Neural cell (in vitro differentiated cells): ENCODE data around the gene SLC22A23. TPM values are rescaled to one million over a fixed set of nuclear protein-coding genes. Genes with fewer than 3 reads are reported as not detected.

ENCODE experiments used
- H2AFZ ChIP-seq: fragments of 200-600, 300-800 bp; sonication (generic), shearing (Covaris generic); 2 replicates; pipeline ENCODE4 v1.6.0; 2014; ENCODE audit warnings: low read depth, mild to moderate bottlenecking, antibody characterized with exemption, low read length, moderate library complexity
- H3F3A ChIP-seq: fragments of 200-600 bp; shearing (Covaris generic); 2 replicates; pipeline ENCODE4 v1.6.1; 2016; ENCODE audit warnings: mild to moderate bottlenecking, moderate library complexity, mixed read lengths, antibody characterized with exemption, low read length; ENCODE audit not compliant: insufficient read depth, poor library complexity, severe bottlenecking
- H3K27ac ChIP-seq: fragments of 200-600, 300-800 bp; sonication (generic), shearing (Covaris generic); 2 replicates; pipeline ENCODE4 v1.5.1; 2014; ENCODE audit warnings: mild to moderate bottlenecking, low read length, moderate library complexity
- H3K27me3 ChIP-seq: fragments of 300-800, 200-600 bp; sonication (generic), shearing (Covaris generic); 2 replicates; pipeline ENCODE4 v1.6.0; 2014; ENCODE audit warnings: mild to moderate bottlenecking, low read depth, low read length, moderate library complexity; ENCODE audit not compliant: insufficient read depth
- H3K36me3 ChIP-seq: fragments of 300-800, 200-600 bp; sonication (generic), shearing (Covaris generic); 2 replicates; pipeline ENCODE4 v1.5.1; 2014; ENCODE audit warnings: mild to moderate bottlenecking, antibody characterized with exemption, low read length, moderate library complexity; ENCODE audit not compliant: insufficient read depth
- H3K4me2 ChIP-seq: fragments of 300-800, 200-600 bp; sonication (generic), shearing (Covaris generic); 2 replicates; pipeline ENCODE4 v1.6.0; 2014; ENCODE audit warnings: mild to moderate bottlenecking, low read length
- H3K4me3 ChIP-seq: fragments of 300-800, 200-600 bp; sonication (generic), shearing (Covaris generic); 2 replicates; pipeline ENCODE4 v1.5.1; 2014; ENCODE audit warnings: mild to moderate bottlenecking, low read length, moderate library complexity
- H3K79me2 ChIP-seq: fragments of 200-600 bp; shearing (Covaris generic); replicated peaks from 2 replicates; pipeline ENCODE4 v1.6.0; 2014; ENCODE audit warnings: mild to moderate bottlenecking, low read length, moderate library complexity; ENCODE audit not compliant: insufficient read depth
- H3K9ac ChIP-seq: fragments of 300-800, 200-600 bp; sonication (generic), shearing (Covaris generic); 2 replicates; pipeline ENCODE4 v1.6.1; 2016; ENCODE audit warnings: mild to moderate bottlenecking, low read length, mixed read lengths
- H3K9me2 ChIP-seq: fragments of 200-600 bp; shearing (Covaris generic); 2 replicates; pipeline ENCODE4 v1.6.1; 2016; ENCODE audit warnings: mild to moderate bottlenecking, low read length, mixed read lengths; ENCODE audit not compliant: insufficient read depth
- H3K9me3 ChIP-seq: fragments of 200-600, 300-800 bp; sonication (generic), shearing (Covaris generic); 2 replicates; pipeline ENCODE4 v1.6.1; 2016; ENCODE audit warnings: mild to moderate bottlenecking, mixed run types, low read length, moderate library complexity, mixed read lengths
- H4K20me1 ChIP-seq: fragments of 200-600 bp; shearing (Covaris generic); 2 replicates; pipeline ENCODE4 v1.6.1; 2016; ENCODE audit warnings: mild to moderate bottlenecking, mixed run types; ENCODE audit not compliant: insufficient read depth
- CTCF ChIP-seq: fragments of 450-650 bp; IDR thresholded peaks from 2 replicates; pipeline ENCODE4 v1.5.1; 2014; ENCODE audit warnings: antibody characterized with exemption, mild to moderate bottlenecking, moderate library complexity; ENCODE audit not compliant: poor library complexity, severe bottlenecking
- EP300 ChIP-seq: fragments of 450-650 bp; conservative IDR thresholded peaks from 2 replicates; pipeline ENCODE4 v1.6.1; 2014; ENCODE audit warnings: antibody characterized with exemption, mild to moderate bottlenecking, moderate library complexity; ENCODE audit not compliant: poor library complexity, severe bottlenecking
- EZH2 ChIP-seq: fragments of 200-600, 300-800 bp; shearing (Covaris generic), sonication (generic); IDR thresholded peaks from 2 replicates; pipeline ENCODE4 v1.6.1; 2014; ENCODE audit warnings: antibody characterized with exemption, low read length, borderline replicate concordance, mild to moderate bottlenecking; ENCODE audit not compliant: insufficient read depth, poor library complexity, severe bottlenecking
- MXI1 ChIP-seq: fragments of 450-650 bp; conservative IDR thresholded peaks from 2 replicates; pipeline ENCODE4 v1.6.1; 2014; ENCODE audit warnings: antibody characterized with exemption, mild to moderate bottlenecking; ENCODE audit not compliant: poor library complexity, severe bottlenecking
- POLR2AphosphoS5 ChIP-seq: IDR thresholded peaks from 2 replicates; pipeline ENCODE4 v1.6.1; 2012
- RAD21 ChIP-seq: fragments of 450-650 bp; conservative IDR thresholded peaks from 2 replicates; pipeline ENCODE4 v1.6.1; 2014; ENCODE audit warnings: antibody characterized with exemption, mild to moderate bottlenecking, moderate library complexity
- REST ChIP-seq: IDR thresholded peaks from 2 replicates; pipeline ENCODE4 v1.6.1; 2012; ENCODE audit warnings: borderline replicate concordance
- SMC3 ChIP-seq: fragments of 450-650 bp; conservative IDR thresholded peaks from 2 replicates; pipeline ENCODE4 v1.6.1; 2014; ENCODE audit warnings: antibody characterized with exemption, mild to moderate bottlenecking, moderate library complexity; ENCODE audit not compliant: poor library complexity
- TAF1 ChIP-seq: IDR thresholded peaks from 2 replicates; pipeline ENCODE4 v1.6.1; 2012; ENCODE audit warnings: low read depth
- polyA plus RNA-seq: library from polyadenylated mRNA; depleted of rRNA; stranded (reverse); fragments of >200 nt; gene quantifications from 2 replicates; pipeline ENCODE4 v1.2.3, GENCODE V29; 2014

Gene SLC22A23
- polyA plus RNA-seq, 1 donor from 2014 or later = 8.8 TPM

GRCh38 chr6:3364391-3364790 lies 92.5 kb downstream of the SLC22A23 start:
- no peak overlapping the region for H3K4me3 ChIP-seq
- no peaks in the 10 kb centered on the region for H3K36me3 ChIP-seq
- H3K27ac ChIP-seq = no peak overlapping the region
- H3K9ac ChIP-seq = no peak overlapping the region
- no peaks in the 10 kb centered on the region for H3K9me3 ChIP-seq
- H2AFZ ChIP-seq = no peak overlapping the region
- no peaks in the 10 kb centered on the region for H3K27me3 ChIP-seq
- H3K4me2 ChIP-seq = no peak overlapping the region
- H3F3A ChIP-seq = no peaks in the 10 kb centered on the region
- H4K20me1 ChIP-seq = no peaks in the 10 kb centered on the region
- no peaks in the 10 kb centered on the region for H3K79me2 ChIP-seq
- TF ChIP-seq EZH2 = no peak
- TF ChIP-seq SMC3 = no peak
- TF ChIP-seq TAF1 = no peak
- TF ChIP-seq CTCF = no peak
- TF ChIP-seq EP300 = no peak
- no peak for TF ChIP-seq REST
- no peak for TF ChIP-seq RAD21
- TF ChIP-seq POLR2AphosphoS5 = no peak
- TF ChIP-seq MXI1 = no peak
- H3K9me2 ChIP-seq = no peaks in the 10 kb centered on the region

DNA sequence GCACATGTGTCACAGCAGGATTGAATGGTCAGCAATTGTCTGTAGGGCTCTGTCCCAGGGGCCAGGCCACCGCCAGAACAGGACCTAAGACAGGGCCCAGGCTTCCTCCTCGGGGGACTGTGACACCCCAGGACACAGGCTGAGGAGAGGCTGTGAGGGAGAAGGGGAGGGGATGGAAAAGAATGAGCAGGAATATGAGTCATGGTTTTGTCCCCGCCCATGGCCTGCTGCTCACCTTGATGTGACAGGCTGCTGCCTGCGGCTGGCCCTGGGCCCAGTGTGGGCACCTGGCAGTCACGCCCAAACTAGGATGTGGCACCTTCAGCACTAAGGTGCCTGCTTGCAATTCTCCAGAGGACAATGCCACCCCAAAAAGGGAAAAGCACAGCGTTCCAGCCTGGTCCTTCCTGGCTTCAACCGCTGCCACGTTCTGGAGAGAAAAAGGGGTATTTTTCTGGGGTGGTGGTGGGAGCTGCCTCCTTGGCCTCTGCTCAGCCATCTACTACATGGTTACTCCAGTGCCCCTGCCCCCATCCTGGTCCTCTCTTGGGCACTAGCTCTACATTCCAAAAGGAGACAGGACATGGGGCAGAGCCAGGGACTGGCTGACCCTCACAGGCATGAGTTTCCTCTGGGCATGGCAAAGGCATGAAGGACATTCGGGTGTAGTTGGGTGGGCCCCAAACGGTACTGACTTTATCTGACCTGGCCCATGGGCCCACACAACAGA lies 93.4 kb downstream of the SLC22A23 start:
- H3F3A ChIP-seq = no peaks in the 10 kb centered on the region
- H3K4me2 ChIP-seq = no peak overlapping the region
- no peak overlapping the region for H3K27ac ChIP-seq
- H3K9me2 ChIP-seq = no peaks in the 10 kb centered on the region
- no peak for TF ChIP-seq MXI1
- no peak for TF ChIP-seq SMC3
- no peak for TF ChIP-seq EZH2
- TF ChIP-seq TAF1 = no peak
- no peak for TF ChIP-seq CTCF
- no peak for TF ChIP-seq RAD21
- TF ChIP-seq POLR2AphosphoS5 = no peak
- no peak for TF ChIP-seq EP300
- TF ChIP-seq REST = no peak
- no peak overlapping the region for H3K9ac ChIP-seq
- no peaks in the 10 kb centered on the region for H3K9me3 ChIP-seq
- no peaks in the 10 kb centered on the region for H4K20me1 ChIP-seq
- no peak overlapping the region for H2AFZ ChIP-seq
- no peaks in the 10 kb centered on the region for H3K36me3 ChIP-seq
- H3K79me2 ChIP-seq = no peaks in the 10 kb centered on the region
- no peak overlapping the region for H3K4me3 ChIP-seq
- no peaks in the 10 kb centered on the region for H3K27me3 ChIP-seq
